ENCODE data around the gene FLCN.

The FLCN gene

DNA sequence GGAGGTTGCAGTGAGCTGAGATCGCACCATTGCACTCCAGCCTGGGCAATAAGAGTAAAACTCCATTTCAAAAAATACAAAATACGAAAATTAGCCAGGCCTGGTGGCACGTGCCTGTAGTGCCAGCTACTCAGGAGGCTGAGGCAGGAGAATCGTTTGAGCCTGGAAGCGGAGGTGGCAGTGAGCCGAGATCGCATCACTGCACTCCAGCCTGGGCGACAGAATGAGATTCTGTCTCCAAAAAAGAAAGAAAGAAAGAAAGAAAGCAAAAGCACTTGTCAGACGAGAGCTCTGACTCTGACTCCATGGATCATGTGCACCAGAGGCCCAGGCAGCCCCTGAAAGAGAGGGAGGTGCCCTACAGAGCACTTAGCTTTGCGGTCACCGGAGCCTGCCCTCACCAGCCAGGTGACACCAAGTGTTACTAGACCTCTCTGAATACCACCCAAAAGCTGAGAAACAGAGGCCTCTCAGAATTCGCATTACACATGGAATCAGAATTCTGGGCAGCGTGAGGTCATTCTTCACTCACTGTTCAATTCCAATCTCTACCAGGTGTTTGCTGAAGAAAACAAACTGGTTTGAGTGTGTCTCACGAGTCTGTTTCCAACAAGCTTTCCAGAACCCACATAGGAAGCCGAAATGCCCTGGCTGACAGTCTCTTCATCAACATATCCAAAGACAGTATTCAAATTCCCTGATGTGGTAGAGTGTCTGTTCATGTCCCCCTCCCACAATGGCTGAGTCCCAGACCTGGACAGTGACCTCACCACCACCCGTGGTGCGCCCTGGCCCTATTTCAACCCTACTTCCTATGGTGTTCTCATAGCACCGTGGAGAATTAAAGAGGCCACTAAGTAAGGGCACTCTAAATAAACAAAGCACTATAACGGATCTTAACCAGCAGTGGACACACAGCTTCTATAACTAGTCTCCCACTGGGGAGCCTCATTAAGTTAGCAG is 1.5 kb downstream of the FLCN start:
- Histone ChIP-seq H3K4me1 (ENCODE audit: control insufficient read depth, insufficient read depth, low read length) (peaks cover 17% of the 10 kb centered on the region), H3K9ac (ENCODE audit: low read length) (peak overlapping the region; percentile 100), H3K9me3 (ENCODE audit: control insufficient read depth, low read length) (no peaks in the 10 kb centered on the region), H3K4me3 (ENCODE audit: low read length) (peak overlapping the region; percentile 98), H3K36me3 (ENCODE audit: control insufficient read depth, insufficient read depth, low read length, severe bottlenecking) (peaks cover 24% of the 10 kb centered on the region), H3K27me3 (replicated peaks; ENCODE audit: control insufficient read depth, insufficient read depth, low read length) (no peaks in the 10 kb centered on the region)
- DNase-seq (ENCODE audit: low read depth): peak; percentile 24

DNA sequence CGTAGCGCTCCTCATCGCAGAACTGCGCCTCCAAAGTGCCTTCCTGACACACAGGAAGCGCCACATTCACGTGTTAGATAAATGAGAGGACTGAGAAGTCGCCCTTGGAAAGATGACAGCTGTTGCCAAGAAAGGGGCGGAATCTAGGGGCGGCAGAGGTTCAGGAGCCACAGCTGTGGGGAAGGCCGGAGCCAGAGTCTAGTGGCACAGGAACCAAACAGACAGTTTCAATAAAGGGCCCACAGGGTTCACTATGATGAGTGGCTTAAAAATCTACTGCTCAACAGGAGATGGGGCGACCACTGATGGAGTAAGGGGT is 4.7 kb downstream of the FLCN start:
- Histone ChIP-seq H3K36me3 (ENCODE audit: control insufficient read depth, insufficient read depth, low read length, severe bottlenecking) (peaks cover 57% of the 10 kb centered on the region), H3K9me3 (ENCODE audit: control insufficient read depth, low read length) (no peaks in the 10 kb centered on the region), H3K27me3 (replicated peaks; ENCODE audit: control insufficient read depth, insufficient read depth, low read length) (no peaks in the 10 kb centered on the region), H3K4me3 (ENCODE audit: low read length) (no peak overlapping the region), H3K9ac (ENCODE audit: low read length) (no peak overlapping the region), H3K4me1 (ENCODE audit: control insufficient read depth, insufficient read depth, low read length) (peaks cover 28% of the 10 kb centered on the region)
- no peak for DNase-seq (ENCODE audit: low read depth)

- DNase-seq (ENCODE audit: low read depth): no peak
- Histone ChIP-seq H3K4me3 (ENCODE audit: low read length) (no peak overlapping the region), H3K9ac (ENCODE audit: low read length) (no peak overlapping the region), H3K36me3 (ENCODE audit: control insufficient read depth, insufficient read depth, low read length, severe bottlenecking) (peaks cover 62% of the 10 kb centered on the region), H3K27me3 (replicated peaks; ENCODE audit: control insufficient read depth, insufficient read depth, low read length) (no peaks in the 10 kb centered on the region), H3K4me1 (ENCODE audit: control insufficient read depth, insufficient read depth, low read length) (peaks cover 28% of the 10 kb centered on the region), H3K9me3 (ENCODE audit: control insufficient read depth, low read length) (no peaks in the 10 kb centered on the region)
Measured at GRCh38 chr17:17231621-17232302, 5.2 kb downstream of the FLCN start.

DNA sequence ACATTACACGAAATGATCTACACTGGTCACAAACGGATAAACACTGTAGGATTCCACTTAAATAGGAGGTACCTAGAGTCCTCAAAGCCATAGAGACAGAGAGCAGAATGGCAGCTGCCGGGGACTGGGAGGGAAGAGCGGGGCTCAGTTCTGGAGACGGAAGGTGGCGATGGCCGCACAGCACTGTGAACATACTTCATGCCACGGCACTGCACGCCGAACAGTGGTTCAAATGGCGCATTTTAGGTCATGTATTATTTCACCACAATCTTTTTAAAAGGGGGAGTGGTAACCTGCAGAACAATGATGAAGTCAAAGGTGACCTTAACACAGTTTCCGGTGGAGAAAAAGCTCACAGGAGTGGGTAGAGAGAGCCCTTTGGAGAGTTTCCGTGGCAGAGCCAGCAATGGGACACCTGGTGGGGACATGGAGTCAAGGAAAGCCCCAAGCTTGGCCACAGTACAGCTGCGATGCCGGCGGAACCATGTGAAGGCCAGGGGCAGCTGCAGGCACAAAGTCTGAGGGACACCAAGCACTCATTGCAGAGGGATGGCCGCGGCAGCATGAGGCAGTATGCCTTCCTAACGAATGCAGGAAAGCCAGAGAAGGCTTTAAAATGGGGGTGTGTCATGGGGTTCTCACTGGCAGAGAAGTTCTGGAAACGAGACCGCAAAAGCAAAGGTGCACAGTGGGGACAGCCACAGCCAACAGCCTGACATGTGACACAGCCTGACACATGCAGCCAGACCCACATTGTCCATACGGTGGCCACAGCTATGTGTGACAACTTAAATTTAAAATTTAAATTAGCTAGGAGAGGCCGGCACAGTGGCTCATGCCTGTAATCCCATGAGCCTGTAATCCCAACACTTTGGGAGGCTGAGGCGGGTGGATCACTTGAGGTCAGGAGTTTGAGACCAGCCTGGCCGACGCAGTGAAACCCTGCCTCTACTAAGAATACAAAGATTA is 7.3 kb downstream of the FLCN start:
- Histone ChIP-seq H3K4me1 (ENCODE audit: control insufficient read depth, insufficient read depth, low read length) (peaks cover 15% of the 10 kb centered on the region), H3K36me3 (ENCODE audit: control insufficient read depth, insufficient read depth, low read length, severe bottlenecking) (peaks cover 82% of the 10 kb centered on the region), H3K4me3 (ENCODE audit: low read length) (no peak overlapping the region), H3K9me3 (ENCODE audit: control insufficient read depth, low read length) (no peaks in the 10 kb centered on the region), H3K9ac (ENCODE audit: low read length) (no peak overlapping the region), H3K27me3 (replicated peaks; ENCODE audit: control insufficient read depth, insufficient read depth, low read length) (no peaks in the 10 kb centered on the region)
- DNase-seq (ENCODE audit: low read depth): no peak

DNA sequence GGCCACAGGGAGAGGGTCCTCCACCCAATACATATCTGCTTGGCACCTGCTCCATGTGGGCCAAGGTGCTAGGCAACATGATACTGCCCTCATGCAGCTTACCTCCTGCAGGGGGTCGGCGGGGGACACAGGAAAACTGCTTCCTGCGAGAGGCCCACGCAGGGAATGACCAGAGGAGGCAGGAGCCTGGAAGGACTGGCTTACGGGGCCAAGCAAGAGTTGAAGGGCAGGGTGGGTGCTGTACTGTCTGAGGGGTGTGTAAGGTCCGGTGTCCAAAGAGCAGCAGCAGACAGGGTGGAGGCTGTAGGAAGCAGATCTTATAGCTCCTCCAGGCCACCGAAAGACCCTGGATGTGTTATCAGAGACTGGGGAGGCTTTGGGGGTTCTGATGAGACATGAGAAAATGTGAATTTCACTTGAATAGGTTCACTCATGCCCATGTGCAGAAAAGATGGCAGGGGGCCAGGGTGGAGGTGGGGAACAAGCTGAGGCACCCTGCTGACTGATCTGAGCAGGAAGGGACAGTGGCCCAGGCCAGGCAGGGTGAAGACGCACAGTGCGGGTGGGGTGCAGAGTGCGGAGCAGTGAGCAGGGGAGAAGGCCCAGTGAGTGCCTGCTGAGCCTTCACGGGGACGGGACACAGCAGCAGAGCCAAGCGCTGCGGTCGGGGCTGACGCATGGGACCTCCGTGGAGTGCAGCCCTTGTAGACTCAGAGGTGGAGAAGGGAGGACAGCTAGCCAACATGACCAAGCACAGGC is 8.3 kb downstream of the FLCN start:
- Histone ChIP-seq H3K4me1 (ENCODE audit: control insufficient read depth, insufficient read depth, low read length) (peaks cover 11% of the 10 kb centered on the region), H3K27me3 (replicated peaks; ENCODE audit: control insufficient read depth, insufficient read depth, low read length) (no peaks in the 10 kb centered on the region), H3K4me3 (ENCODE audit: low read length) (no peak overlapping the region), H3K36me3 (ENCODE audit: control insufficient read depth, insufficient read depth, low read length, severe bottlenecking) (peaks cover 92% of the 10 kb centered on the region), H3K9ac (ENCODE audit: low read length) (no peak overlapping the region), H3K9me3 (ENCODE audit: control insufficient read depth, low read length) (no peaks in the 10 kb centered on the region)
- no peak for DNase-seq (ENCODE audit: low read depth)

DNA sequence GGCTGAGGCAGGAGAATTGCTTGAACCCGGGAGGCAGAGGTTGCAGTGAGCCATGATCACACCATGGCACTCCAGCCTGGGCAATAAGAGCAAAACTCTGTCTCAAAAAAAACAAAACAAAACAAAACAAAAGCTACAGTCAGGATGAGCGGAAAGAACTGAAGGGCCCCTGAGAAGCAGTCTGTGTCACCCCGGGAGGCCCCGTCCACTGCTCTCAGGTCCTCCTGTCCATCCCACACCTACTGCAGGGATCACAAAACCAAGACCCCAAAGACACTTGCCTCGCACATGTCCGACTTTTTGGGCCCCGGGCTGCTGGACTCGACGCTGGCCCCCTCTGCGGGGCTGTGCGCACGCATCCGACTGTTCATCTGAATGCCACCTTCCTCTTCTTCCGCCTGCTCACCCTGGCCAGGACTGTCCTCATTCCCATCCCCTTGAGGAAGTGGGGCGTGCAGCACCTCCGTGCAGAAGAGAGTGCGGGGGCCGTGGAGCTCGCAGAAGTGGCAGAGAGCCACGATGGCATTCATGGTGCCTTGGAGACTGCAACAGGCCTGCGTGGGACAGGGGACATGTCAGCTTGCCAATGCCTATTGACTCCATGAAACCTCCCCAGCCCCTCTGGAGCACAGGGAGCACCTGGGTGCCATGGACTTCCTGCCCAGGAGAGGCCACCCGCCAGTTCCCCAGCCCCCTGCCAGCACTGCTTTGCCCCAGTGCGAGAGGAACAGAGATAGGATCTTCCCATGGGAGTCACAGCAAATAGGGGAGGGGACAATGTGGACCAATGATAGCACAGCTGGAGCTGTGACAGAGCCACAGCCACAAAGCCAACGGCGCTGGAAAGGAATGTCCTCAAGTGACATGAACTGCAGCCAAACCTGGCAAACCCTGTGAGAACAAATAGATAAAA is 9.1 kb downstream of the FLCN start:
- H3K36me3 ChIP-seq (ENCODE audit: control insufficient read depth, insufficient read depth, low read length, severe bottlenecking): peaks cover 100% of the 10 kb centered on the region
- H3K4me1 ChIP-seq (ENCODE audit: control insufficient read depth, insufficient read depth, low read length): peaks cover 11% of the 10 kb centered on the region
- H3K9me3 ChIP-seq (ENCODE audit: control insufficient read depth, low read length): no peaks in the 10 kb centered on the region
- H3K4me3 ChIP-seq (ENCODE audit: low read length): no peak overlapping the region
- H3K9ac ChIP-seq (ENCODE audit: low read length): no peak overlapping the region
- DNase-seq (ENCODE audit: low read depth): no peak
- H3K27me3 ChIP-seq (replicated peaks; ENCODE audit: control insufficient read depth, insufficient read depth, low read length): no peaks in the 10 kb centered on the region

DNA sequence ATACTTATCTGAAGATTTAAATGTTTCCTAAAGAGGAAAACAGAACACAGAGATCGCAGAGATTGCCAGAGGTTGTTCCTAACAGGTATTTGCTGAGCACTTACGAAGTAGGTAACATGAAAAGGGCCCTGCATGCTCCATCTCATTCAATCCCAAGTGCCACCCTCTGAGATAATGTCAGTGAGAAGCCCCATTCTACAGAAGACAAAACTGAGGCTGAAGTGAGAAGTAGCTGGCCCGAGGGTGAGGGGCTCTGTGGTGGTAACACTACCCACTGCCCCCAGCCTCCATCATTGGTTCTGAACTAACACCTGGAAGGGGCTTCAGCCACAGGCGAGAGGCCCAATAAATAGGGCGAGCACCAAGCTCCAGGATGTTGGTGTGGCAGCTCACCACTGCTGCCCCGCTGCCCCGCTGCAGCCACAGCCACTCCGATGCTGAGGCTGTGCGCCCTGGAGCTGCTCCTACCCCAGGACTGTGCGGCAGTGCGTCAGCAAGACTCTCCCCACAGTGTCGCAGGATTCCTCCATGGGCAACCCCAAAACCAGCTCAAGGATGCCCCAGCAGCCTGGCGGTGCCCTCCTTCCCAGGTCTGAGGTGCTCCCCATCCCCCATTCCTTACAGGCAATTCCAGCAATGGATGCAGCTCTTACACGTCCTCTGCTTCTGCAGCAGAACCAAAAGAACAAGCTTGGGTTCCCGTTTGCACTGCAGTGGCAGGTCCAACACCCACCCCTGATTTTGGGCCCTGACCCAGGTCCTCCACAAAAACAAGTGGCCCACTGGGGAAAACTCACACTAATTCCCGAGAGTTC is 10.3 kb downstream of the FLCN start:
- no peak for DNase-seq (ENCODE audit: low read depth)
- peaks cover 99% of the 10 kb centered on the region for H3K36me3 ChIP-seq (ENCODE audit: control insufficient read depth, insufficient read depth, low read length, severe bottlenecking)

DNA sequence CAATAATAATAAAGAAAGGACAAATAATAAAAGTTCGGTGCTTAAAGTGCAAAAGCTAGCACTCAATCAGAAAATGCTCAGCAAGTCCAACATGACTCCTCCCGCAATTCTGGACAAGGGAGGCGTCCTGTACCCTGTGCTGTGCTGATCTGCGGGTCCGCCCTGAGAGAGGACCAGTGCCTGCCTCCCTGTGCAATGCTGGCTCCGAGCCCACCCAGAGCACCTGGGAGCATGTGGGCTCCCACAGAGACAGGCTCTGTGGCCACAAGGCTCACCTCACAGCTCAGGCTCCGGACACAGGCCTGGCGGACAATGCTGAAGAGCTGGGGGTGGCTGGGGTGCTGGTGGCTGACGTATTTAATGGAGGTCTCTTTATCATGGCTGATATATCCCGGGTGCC is 11.1 kb downstream of the FLCN start:
- Histone ChIP-seq H3K36me3 (ENCODE audit: control insufficient read depth, insufficient read depth, low read length, severe bottlenecking) (peaks cover 99% of the 10 kb centered on the region), H3K27me3 (replicated peaks; ENCODE audit: control insufficient read depth, insufficient read depth, low read length) (no peaks in the 10 kb centered on the region), H3K9ac (ENCODE audit: low read length) (no peak overlapping the region), H3K4me3 (ENCODE audit: low read length) (no peak overlapping the region), H3K4me1 (ENCODE audit: control insufficient read depth, insufficient read depth, low read length) (peaks cover 11% of the 10 kb centered on the region), H3K9me3 (ENCODE audit: control insufficient read depth, low read length) (no peaks in the 10 kb centered on the region)
- DNase-seq (ENCODE audit: low read depth): no peak

More for the DNA sequence above, 10.3 kb downstream of the FLCN start:
- Histone ChIP-seq H3K27me3 (replicated peaks; ENCODE audit: control insufficient read depth, insufficient read depth, low read length) (no peaks in the 10 kb centered on the region), H3K9me3 (ENCODE audit: control insufficient read depth, low read length) (no peaks in the 10 kb centered on the region), H3K9ac (ENCODE audit: low read length) (no peak overlapping the region), H3K4me1 (ENCODE audit: control insufficient read depth, insufficient read depth, low read length) (peaks cover 11% of the 10 kb centered on the region), H3K4me3 (ENCODE audit: low read length) (no peak overlapping the region)

DNA sequence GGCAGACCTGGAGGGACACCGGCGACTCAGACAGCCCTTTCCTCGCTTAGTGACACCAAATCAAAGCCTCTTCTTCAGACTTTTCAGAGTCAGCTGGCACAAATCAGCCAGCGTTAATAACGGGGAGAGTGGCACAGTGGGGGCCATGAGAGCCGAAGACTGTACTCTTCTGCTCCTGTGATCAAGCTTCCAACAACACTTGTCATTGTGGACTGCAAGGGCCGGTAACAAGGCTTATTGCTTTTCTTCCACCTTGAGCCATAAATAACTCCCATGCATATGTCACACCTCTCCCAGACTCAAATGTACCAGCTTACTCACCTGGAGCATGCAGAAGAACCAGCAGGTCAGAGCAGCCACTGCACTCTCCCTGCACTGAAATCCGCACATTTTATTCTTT is 12.8 kb downstream of the FLCN start:
- no peak for DNase-seq (ENCODE audit: low read depth)
- H3K36me3 ChIP-seq (ENCODE audit: control insufficient read depth, insufficient read depth, low read length, severe bottlenecking): peaks cover 95% of the 10 kb centered on the region
- peaks cover 10% of the 10 kb centered on the region for H3K4me1 ChIP-seq (ENCODE audit: control insufficient read depth, insufficient read depth, low read length)
- H3K9ac ChIP-seq (ENCODE audit: low read length): no peak overlapping the region
- no peaks in the 10 kb centered on the region for H3K27me3 ChIP-seq (replicated peaks; ENCODE audit: control insufficient read depth, insufficient read depth, low read length)
- no peak overlapping the region for H3K4me3 ChIP-seq (ENCODE audit: low read length)
- no peaks in the 10 kb centered on the region for H3K9me3 ChIP-seq (ENCODE audit: control insufficient read depth, low read length)
